NCI-H1092 (cell line): ENCODE results near the gene ZNF599.

ENCODE experiments used
- DNase-seq: peaks from one replicate; lab custom pipeline; 2025; lab: John Stamatoyannopoulos, UW

The ZNF599 gene

GRCh38 chr19:34744896-34745690 lies 27.9 kb downstream of the ZNF599 start:
- DNase-seq = no peak

DNA sequence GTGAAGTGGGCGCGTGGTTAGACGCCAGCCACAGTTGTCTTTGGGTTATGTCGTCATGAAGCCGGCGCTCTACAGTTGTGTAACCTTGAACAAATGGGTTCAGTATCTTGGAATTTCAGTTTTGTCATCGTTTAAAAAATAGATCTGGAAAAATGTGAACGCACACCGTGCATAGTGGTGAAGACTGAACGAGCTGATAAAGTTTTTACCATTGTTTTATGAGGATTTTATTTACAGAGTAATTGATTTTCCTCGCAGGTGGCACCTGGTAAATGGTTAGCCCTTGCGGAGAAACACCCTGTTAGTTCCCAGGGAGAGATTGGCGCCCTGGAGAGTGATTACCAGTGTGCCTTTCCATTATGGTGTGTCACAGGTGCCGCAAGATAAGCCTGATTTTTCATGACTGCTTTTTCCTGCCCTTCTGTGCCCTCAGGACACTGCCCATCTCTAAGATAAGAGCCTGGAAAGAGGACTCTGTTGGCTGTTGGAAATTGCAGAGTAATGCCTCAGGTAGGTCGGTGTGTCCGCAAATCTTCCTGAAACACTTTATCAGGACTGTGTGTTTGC lies 38.4 kb downstream of the ZNF599 start:
- peak; percentile 48 for DNase-seq

- DNase-seq = peak; percentile 68
Observed at GRCh38 chr19:34733746-34734536, 39.1 kb downstream of the ZNF599 start, which contains the start of gene ZNF181. Gene ZNF181, plus strand, starts transcription at chr19:34734243. Its CDS starts 795 bp downstream, at chr19:34735038.

GRCh38 chr19:34733266-34733745 lies 39.7 kb downstream of the ZNF599 start:
- DNase-seq = peak; percentile 40

- DNase-seq = no peak
Observed at GRCh38 chr19:34732612-34733211, 40.3 kb downstream of the ZNF599 start.

DNA sequence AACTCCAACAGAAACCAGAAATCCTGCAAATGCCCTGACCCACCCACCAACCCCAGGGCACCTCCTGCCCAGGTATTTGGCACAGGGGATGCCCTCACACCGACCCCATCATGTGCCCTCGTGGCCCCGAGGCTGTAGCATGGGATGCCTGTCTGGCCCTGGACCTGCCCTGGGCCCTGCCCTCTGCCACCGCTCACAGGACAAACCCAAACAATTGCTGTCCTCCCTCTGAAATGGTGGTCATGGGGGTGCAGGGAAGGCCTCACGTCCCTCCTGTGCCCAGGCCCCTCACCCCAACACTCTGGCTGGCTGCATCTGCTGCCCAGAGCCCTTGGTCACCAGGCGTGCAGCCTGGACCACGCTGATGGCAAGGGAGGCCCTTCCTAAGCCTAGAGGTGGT lies 41.1 kb downstream of the ZNF599 start:
- DNase-seq = no peak

- DNase-seq = no peak
Observed at GRCh38 chr19:34731019-34731829, 41.8 kb downstream of the ZNF599 start.

DNA sequence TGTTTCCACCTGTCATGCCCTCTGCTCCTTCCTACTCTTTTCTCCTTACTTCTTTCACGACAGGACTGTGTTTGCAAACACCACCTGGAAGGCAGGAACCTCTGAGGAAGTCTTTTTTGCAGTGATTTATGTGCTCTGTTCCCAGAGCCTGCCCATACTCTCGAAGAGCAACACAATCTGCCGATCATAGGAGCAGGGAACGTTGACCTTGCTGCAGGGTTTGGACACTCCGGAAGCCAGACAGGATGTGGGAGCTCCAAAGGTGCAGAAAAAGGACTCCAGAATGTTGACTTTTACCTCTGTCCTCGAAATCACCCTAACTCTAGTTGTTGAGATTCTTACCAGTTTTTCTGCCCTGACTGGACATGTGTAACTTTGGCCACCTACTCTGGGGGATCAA lies 47.6 kb downstream of the ZNF599 start:
- DNase-seq = no peak

DNA sequence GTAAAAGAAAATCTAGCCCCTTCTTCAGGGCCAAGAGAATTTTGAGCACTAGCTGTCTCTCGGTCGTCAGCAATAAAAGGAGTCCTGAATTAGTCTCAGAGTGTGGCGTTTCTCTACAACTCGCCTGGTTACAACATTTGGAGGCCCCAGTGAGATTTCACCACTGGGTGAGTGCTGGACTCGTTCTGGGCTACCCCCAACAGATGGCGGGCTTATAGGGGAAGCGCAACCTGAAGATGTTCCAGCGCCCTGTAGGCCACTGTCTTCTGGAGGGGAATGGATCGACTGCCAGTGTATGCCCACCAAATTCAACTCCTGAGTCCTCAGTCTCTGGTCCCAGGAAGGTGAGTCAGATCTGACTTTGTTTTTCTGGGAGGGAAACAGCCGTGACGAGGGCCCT lies 50.7 kb downstream of the ZNF599 start:
- DNase-seq = no peak

DNA sequence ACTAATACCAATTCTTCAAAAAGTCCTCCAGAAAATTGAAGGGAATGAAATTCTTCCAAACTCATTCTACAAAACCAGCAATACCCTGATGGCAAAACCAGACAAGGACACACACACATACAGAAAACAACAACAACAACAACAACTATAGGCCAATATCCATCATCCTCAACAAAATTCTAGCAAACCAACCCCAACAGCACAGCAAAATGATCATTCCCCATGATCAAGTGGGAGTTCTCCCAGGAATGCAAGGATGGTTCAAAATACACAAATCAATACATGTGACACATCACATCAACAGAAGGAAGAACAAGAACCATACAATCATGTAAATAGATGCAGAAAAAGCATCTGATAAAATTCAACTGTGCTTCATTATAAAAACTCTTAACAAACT lies 57.7 kb downstream of the ZNF599 start:
- no peak for DNase-seq

- DNase-seq = no peak
Observed at GRCh38 chr19:34713262-34713637, 59.8 kb downstream of the ZNF599 start.

DNA sequence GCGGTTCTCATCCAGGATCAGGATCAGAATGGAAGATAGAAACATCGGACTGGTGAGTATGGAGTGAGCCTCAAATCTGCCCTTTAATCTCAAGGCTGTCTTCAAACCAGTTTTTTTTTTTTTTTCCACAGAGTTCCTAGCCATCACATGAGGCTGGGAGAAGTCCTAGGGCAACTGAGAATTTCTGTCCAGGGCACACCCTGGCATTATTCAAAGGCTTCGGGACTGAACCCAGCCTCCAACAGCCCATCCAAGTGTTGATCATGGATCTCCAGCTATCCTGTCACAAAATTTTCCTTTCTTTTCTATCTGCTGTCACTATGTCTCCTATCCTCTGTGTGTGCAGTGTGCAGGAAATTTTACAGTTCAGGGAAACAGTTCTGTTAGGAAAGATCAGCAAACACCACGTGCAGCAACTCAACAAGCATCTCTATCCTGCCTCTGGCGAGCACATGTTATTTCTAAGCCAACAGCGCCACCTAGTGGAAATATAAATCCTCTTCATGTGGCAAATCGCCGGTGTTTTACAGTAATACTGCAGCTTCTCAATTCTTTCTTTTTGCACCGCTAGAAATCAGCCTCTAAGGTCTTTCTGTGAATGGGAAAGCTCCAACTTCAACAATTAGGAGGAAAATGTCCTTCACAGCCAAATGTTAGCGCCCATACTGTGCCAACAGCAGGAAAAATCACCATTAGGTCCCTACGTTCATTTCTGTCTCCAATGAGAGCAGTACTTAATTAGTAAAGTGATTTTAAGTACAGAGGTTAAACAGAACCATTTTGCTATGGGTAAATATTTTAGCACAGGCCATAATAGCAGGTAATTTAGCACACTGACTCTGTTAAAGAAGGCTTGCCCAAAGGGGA lies 60.4 kb downstream of the ZNF599 start:
- DNase-seq = peak; percentile 60

DNA sequence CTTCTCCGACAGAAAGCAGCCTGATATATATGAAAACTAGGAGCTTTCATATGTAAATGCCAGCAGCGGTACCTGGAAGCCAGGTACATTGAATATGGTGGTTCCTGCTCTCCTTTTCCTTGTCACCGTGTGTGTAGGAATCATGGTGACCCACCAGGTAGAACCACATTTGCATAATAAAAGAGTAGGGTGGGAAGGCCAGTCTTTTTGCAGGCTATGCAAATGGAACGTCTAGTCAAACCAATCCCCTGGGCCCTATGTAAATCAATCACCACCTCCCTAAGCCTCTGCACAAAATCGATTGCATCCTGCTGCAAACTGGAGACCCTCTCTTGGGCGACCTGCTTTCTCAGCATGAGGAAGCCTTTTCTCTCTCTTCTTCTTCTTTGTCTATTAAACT lies 61.1 kb downstream of the ZNF599 start:
- DNase-seq = no peak
